ENCODE results near the gene EXOC6.
"Not testable (repeated sequence)": the region's sequence is repeated elsewhere in the genome, so short reads cannot be mapped to it uniquely, and the experiment has no call there.

Gene EXOC6

DNA sequence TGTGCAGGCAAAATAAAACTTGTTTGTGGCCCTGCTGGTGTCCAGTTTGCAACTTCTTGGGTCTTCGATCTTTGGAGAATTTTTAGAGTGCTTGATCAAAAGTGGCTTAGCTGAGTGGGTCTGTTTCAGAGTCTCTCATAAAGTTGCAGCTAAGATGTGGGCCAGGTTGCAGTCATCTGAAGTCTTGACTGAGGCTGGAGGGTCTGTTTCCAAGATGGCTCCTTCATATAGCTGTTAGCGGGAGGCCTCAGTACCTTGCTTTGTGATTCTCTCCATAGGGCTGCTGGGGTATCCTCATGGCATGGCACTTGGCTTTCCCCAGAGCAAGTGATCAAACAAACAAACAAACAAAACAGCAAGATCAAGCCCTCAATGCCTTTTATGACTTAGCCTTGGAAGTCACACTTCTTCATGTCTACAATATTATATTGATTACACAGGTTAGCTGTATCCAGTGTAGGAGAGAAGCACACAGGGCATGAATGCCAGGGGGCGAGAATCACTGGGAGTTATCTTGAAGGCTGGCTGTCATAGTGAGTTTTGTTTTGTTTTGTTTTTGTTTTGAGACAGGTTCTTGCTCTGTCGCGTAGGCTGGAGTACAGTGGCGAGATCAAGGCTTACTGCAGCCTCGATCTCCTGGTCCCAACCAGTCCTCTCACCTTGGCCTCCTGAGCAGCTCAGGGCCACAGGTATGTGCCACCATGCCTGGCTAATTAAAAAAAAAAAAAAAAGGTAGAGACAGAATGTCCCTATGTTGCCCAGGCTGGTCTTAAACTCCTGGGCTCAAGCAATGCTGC is 235.6 kb downstream of the EXOC6 start:
- DNase-seq = no peak

- no peak for DNase-seq
These were observed 237.0 kb downstream of the EXOC6 start for GRCh38 chr10:93085272-93085859.

DNA sequence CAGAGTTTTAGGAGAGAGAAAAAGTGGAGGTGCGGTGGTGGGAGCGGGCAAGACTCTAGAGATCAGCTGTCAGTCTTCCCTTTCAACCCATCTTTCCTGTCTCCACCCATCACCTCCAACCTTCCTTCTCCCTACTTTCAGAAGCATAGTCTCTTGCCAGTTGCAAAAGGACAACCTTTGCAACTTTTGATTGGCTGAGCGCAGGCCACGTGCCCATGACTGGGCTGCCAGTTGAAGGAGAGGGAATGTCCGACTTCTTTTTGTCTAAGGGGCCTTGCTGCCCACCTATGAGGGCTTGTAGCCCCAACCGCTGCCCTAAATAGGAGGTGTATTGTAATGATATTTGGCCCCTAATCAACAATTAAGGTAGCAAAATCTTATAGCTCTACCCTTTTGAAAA is 238.0 kb downstream of the EXOC6 start:
- no peak for DNase-seq

GRCh38 chr10:93087846-93088245 is 239.5 kb downstream of the EXOC6 start:
- no peak for DNase-seq

- DNase-seq = no peak
These were observed 240.1 kb downstream of the EXOC6 start for GRCh38 chr10:93088466-93088865.

GRCh38 chr10:93090619-93091018 is 242.3 kb downstream of the EXOC6 start:
- no peak for DNase-seq

GRCh38 chr10:93091960-93092359 is 243.6 kb downstream of the EXOC6 start:
- no peak for DNase-seq

- DNase-seq = no peak
These were observed 246.9 kb downstream of the EXOC6 start for GRCh38 chr10:93095225-93095624.

- no peak for DNase-seq
These were observed 248.6 kb downstream of the EXOC6 start for GRCh38 chr10:93096901-93097300.

- DNase-seq = no peak
These were observed 249.1 kb downstream of the EXOC6 start for GRCh38 chr10:93097386-93097785.

DNA sequence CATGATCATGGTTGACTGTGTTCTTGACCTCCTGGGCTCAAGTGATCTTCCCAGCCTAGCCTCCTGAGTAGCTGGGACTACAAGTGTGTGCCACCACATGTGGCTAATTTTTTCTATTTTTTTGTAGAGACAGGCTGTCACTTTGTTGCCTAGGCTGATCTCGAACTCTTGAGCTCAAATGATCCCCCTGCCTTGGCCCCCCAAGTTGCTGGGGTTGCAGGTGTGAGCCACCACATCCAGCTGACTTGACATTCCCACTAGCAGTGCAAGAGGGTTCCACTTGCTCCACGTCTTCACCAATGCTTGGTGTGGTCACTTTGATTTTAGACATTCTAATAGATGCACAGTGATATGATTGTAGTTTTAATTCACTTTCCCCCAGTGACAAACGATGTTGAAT is 250.5 kb downstream of the EXOC6 start:
- DNase-seq = no peak

- DNase-seq = no peak
These were observed 251.3 kb downstream of the EXOC6 start for GRCh38 chr10:93099670-93100069.

- not testable (repeated sequence) for DNase-seq
These were observed 252.8 kb downstream of the EXOC6 start for GRCh38 chr10:93101148-93101547.

DNA sequence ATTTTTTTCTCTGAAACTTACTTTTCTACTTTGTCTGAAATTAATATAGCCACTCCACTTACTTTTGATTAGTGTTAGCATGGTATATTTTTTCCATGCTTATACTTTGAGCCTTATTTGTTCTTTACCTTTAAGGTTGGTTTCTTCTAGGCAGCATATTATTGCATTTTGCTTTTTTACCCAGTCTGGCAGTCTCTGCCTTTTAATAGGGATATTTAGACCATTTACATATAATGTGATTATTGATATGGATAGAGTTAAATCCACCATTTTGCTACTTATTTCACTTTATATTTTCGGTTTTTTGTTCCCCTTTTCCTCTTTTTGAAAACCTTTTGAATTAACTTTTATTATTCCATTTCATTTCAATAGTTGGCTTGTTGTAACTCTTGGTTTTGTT is 255.6 kb downstream of the EXOC6 start:
- DNase-seq = no peak

GRCh38 chr10:93106631-93107072 is 258.3 kb downstream of the EXOC6 start:
- DNase-seq = no peak
